LNCaP clone FGC (cell line): ENCODE measurements around the gene RNF213.

Experiments used
- DNase-seq: peaks from one replicate; pipeline ENCODE4 v3.0.0-alpha.2; 2011; ENCODE audit warnings: low read depth
- H3K4me3 ChIP-seq: 2 replicates; pipeline ENCODE4 v1.5.1; 2011; ENCODE audit warnings: mild to moderate bottlenecking, low read depth, low read length, control low read depth
- TF ChIP-seq, protein P1 (sequence below): IDR thresholded peaks from 2 replicates; pipeline ENCODE4 v1.5.1; 2012; ENCODE audit warnings: mild to moderate bottlenecking; ENCODE audit not compliant: control insufficient read depth, insufficient read depth; ENCODE audit errors: extremely low read depth

The RNF213 gene

GRCh38 chr17:80283116-80283852 is 22.6 kb downstream of the RNF213 start:
- H3K4me3 ChIP-seq = no peak overlapping the region
- TF ChIP-seq, protein P1, sequence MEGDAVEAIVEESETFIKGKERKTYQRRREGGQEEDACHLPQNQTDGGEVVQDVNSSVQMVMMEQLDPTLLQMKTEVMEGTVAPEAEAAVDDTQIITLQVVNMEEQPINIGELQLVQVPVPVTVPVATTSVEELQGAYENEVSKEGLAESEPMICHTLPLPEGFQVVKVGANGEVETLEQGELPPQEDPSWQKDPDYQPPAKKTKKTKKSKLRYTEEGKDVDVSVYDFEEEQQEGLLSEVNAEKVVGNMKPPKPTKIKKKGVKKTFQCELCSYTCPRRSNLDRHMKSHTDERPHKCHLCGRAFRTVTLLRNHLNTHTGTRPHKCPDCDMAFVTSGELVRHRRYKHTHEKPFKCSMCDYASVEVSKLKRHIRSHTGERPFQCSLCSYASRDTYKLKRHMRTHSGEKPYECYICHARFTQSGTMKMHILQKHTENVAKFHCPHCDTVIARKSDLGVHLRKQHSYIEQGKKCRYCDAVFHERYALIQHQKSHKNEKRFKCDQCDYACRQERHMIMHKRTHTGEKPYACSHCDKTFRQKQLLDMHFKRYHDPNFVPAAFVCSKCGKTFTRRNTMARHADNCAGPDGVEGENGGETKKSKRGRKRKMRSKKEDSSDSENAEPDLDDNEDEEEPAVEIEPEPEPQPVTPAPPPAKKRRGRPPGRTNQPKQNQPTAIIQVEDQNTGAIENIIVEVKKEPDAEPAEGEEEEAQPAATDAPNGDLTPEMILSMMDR = no peak
- no peak for DNase-seq

DNA sequence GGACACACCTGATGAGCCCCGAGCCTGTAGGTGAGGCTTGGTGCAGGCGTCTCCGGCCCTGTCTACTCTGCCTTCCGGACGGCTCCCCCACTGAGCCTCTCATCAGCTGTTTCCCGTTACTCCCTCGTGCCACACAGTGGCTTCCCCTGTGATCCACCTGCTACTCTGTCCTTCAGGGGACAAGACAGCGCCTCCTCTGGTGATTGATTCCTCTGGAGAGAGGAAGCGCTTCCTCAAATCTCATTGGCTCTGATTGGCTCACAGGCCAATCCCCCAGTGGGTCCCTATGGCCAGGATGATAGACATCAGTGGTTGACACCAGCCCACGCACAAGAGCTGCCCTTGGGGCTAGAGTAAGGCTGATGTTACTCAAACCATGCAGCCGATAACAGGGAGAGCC is 24.0 kb downstream of the RNF213 start:
- DNase-seq = no peak
- H3K4me3 ChIP-seq = no peak overlapping the region
- TF ChIP-seq, protein P1 = no peak

- TF ChIP-seq, protein P1 = no peak
- H3K4me3 ChIP-seq = no peak overlapping the region
- DNase-seq = no peak
Measured at GRCh38 chr17:80285237-80285920, 24.7 kb downstream of the RNF213 start.

DNA sequence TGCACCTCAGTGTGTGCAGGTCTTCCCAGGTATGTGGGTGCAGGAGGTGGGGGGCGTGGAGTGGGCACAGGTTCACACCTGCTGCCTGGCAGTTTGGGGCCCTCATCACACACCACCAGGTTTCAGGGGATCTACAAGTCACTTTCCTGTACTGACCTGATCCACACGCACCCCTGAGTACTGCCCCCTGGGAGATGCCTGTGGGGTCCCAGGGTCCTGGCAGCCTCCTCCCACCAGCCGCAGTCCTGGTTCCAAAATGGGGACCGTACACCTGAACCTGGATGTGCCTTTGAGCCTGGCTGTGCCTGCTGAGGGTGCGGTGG is 25.9 kb downstream of the RNF213 start:
- no peak for DNase-seq
- no peak overlapping the region for H3K4me3 ChIP-seq
- TF ChIP-seq, protein P1 = no peak

DNA sequence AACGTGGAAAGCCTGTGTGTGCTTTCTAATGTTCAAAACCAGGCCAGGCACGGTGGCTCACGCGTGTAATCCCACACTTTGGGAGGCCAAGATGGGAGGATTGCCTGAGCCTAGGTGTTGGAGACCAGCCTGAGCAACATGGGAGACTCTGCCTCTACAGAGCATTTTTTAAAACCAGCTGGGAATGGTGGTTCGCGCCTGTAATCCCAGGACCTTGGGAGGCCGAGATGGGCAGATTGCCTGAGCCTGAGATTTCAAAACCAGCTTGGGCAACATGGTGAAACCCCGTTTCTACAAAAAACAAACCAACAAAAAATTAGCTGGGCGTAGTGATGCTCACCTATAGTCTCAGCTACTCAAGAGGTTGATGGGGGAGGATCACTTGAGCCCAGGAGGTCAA is 26.4 kb downstream of the RNF213 start:
- DNase-seq = no peak
- TF ChIP-seq, protein P1 = no peak
- H3K4me3 ChIP-seq = no peak overlapping the region

DNA sequence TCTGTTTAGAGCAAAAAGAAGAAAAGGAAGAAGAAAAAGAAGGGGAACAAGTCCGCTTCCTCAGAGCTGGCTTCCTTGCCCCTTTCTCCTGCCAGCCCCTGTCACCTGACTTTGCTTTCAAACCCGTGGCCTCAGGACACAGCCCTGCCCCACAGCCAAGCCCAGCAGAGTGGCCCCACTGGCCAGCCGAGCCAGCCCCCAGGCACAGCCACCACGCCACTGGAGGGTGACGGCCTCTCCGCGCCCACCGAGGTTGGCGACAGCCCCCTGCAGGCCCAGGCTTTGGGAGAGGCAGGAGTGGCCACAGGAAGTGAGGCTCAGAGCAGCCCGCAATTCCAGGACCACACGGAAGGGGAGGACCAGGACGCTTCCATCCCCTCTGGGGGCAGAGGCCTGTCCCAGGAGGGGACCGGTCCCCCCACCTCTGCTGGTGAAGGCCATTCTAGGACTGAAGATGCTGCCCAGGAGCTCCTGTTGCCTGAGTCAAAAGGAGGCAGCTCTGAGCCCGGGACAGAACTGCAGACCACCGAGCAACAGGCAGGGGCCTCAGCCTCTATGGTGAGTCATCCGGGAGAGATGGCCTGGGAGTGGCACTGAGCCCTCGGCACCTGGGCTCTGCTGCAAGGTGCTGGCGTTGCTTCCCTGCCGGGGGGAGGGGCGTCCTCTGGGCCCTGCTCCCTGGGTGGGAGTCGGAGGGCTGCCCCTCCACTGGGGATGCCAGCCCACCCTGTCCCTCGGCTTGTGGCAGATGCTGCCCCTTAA is 27.3 kb downstream of the RNF213 start:
- DNase-seq = no peak
- H3K4me3 ChIP-seq = no peak overlapping the region
- TF ChIP-seq, protein P1 = no peak
